Cardiac muscle cell (in vitro differentiated cells and primary cell): Measurements from ENCODE around the gene GTF2H3. TPM values are rescaled to one million over a fixed set of nuclear protein-coding genes. Genes with fewer than 3 reads are reported as not detected.

Source experiments
- DNase-seq, 2 donors: peaks; one replicate each; pipeline versions ENCODE4 v3.0.0 to v3.0.0-alpha.2; 2010 to 2017; ENCODE audit warnings: low read depth in 1 of 2, low spot score in 1 of 2
- H3K27ac ChIP-seq: fragments of 200-600 bp; sonication (generic); 2 replicates; pipeline ENCODE4 v1.5.1; 2016
- H3K27me3 ChIP-seq: fragments of 200-600 bp; sonication (generic); 2 replicates; pipeline ENCODE4 v1.6.0; 2016; ENCODE audit warnings: control low read depth
- H3K36me3 ChIP-seq: fragments of 200-600 bp; sonication (generic); 2 replicates; pipeline ENCODE4 v1.5.1; 2016; ENCODE audit warnings: control low read depth
- H3K4me1 ChIP-seq: fragments of 200-600 bp; sonication (generic); 2 replicates; pipeline ENCODE4 v1.8.1; 2017; ENCODE audit warnings: low read depth, mild to moderate bottlenecking, mixed run types
- H3K4me3 ChIP-seq: fragments of 200-600 bp; sonication (generic); 2 replicates; pipeline ENCODE4 v1.5.1; 2016; ENCODE audit warnings: mild to moderate bottlenecking
- H3K9me3 ChIP-seq: fragments of 200-600 bp; sonication (generic); 2 replicates; pipeline ENCODE4 v1.5.1; 2017; ENCODE audit warnings: low read depth, mild to moderate bottlenecking, control low read depth
- CTCF ChIP-seq: IDR thresholded peaks from 2 replicates; pipeline ENCODE4 v1.5.1; 2012; ENCODE audit warnings: low read depth, mild to moderate bottlenecking, low read length
- polyA plus RNA-seq: library from polyadenylated mRNA; unstranded; fragments of >200 nt; fragmentation: Nextera tagmentation; extraction: Ambion mirVana; gene quantifications from 2 replicates; pipeline ENCODE4 v1.2.1, GENCODE V29; 2016
- total RNA-seq: library from RNA; depleted of rRNA; stranded (reverse); fragments of >200 nt; gene quantifications from 2 replicates; pipeline ENCODE4 v1.2.3, GENCODE V29; 2016

GTF2H3 gene
- total and polyA plus RNA-seq, 2 experiments from 2014 or later = 14.7 to 16.2 TPM

GRCh38 chr12:123690191-123690840 lies 56.7 kb downstream of the GTF2H3 start:
- no peaks in the 10 kb centered on the region for H3K4me1 ChIP-seq
- no peak overlapping the region for H3K4me3 ChIP-seq
- H3K9me3 ChIP-seq = no peaks in the 10 kb centered on the region
- no peaks in the 10 kb centered on the region for H3K27me3 ChIP-seq
- no peak for TF ChIP-seq CTCF
- peaks cover 3% of the 10 kb centered on the region for H3K36me3 ChIP-seq
- H3K27ac ChIP-seq = no peak overlapping the region
- DNase-seq = no peak

- Histone ChIP-seq H3K27me3 (no peaks in the 10 kb centered on the region), H3K4me1 (no peaks in the 10 kb centered on the region), H3K36me3 (peaks cover 11% of the 10 kb centered on the region), H3K9me3 (no peaks in the 10 kb centered on the region), H3K4me3 (no peak overlapping the region), H3K27ac (no peak overlapping the region)
- DNase-seq = no peak
- no peak for TF ChIP-seq CTCF
These were observed 62.6 kb downstream of the GTF2H3 start for GRCh38 chr12:123696207-123696606.

GRCh38 chr12:123696646-123697045 lies 63.0 kb downstream of the GTF2H3 start:
- Histone ChIP-seq H3K4me3 (no peak overlapping the region), H3K27me3 (no peaks in the 10 kb centered on the region), H3K4me1 (no peaks in the 10 kb centered on the region), H3K9me3 (no peaks in the 10 kb centered on the region), H3K27ac (no peak overlapping the region), H3K36me3 (peaks cover 11% of the 10 kb centered on the region)
- no peak for DNase-seq
- no peak for TF ChIP-seq CTCF

- peaks cover 4% of the 10 kb centered on the region for H3K36me3 ChIP-seq
- TF ChIP-seq CTCF = no peak
- no peaks in the 10 kb centered on the region for H3K4me1 ChIP-seq
- H3K4me3 ChIP-seq = no peak overlapping the region
- H3K27me3 ChIP-seq = no peaks in the 10 kb centered on the region
- no peaks in the 10 kb centered on the region for H3K9me3 ChIP-seq
- no peak for DNase-seq
- no peak overlapping the region for H3K27ac ChIP-seq
These were observed 72.3 kb downstream of the GTF2H3 start for GRCh38 chr12:123705935-123706334.

- no peak for DNase-seq
- Histone ChIP-seq H3K4me3 (no peak overlapping the region), H3K9me3 (no peaks in the 10 kb centered on the region), H3K36me3 (peaks cover 4% of the 10 kb centered on the region), H3K27me3 (no peaks in the 10 kb centered on the region), H3K27ac (no peak overlapping the region), H3K4me1 (no peaks in the 10 kb centered on the region)
- TF ChIP-seq CTCF = no peak
These were observed 73.8 kb downstream of the GTF2H3 start for GRCh38 chr12:123707466-123707865.

Other genes with a start within 250 kb of the GTF2H3 start
- 34.2 and 63.3 TPM in 2 replicates for gene KMT5A, start 249.7 kb upstream of the GTF2H3 start, total RNA-seq
- gene KMT5A, start 249.7 kb upstream of the GTF2H3 start, polyA plus RNA-seq = 35.4 and 48.3 TPM in 2 replicates
- gene RILPL2, start 197.1 kb upstream of the GTF2H3 start, total RNA-seq = 2.9 and 3.2 TPM in 2 replicates
- gene RILPL2, start 197.1 kb upstream of the GTF2H3 start, polyA plus RNA-seq = 4.6 and 5.7 TPM in 2 replicates
- gene SNRNP35, start 175.7 kb upstream of the GTF2H3 start, total RNA-seq = 18.9 and 32.0 TPM in 2 replicates
- gene SNRNP35, start 175.7 kb upstream of the GTF2H3 start, polyA plus RNA-seq = 36.8 and 41.9 TPM in 2 replicates
- gene RILPL1, start 100.1 kb upstream of the GTF2H3 start, total RNA-seq = 33.7 and 57.8 TPM in 2 replicates
- gene RILPL1, start 100.1 kb upstream of the GTF2H3 start, polyA plus RNA-seq = 68.4 and 69.3 TPM in 2 replicates
- gene TMED2, start 49.3 kb upstream of the GTF2H3 start, total RNA-seq = 122 and 233 TPM in 2 replicates
- gene TMED2, start 49.3 kb upstream of the GTF2H3 start, polyA plus RNA-seq = 126 and 217 TPM in 2 replicates
- gene DDX55, start 31.7 kb upstream of the GTF2H3 start, total RNA-seq = 14.9 and 16.1 TPM in 2 replicates
- gene DDX55, start 31.7 kb upstream of the GTF2H3 start, polyA plus RNA-seq = 15.2 and 18.5 TPM in 2 replicates
- 129 and 144 TPM in 2 replicates for gene EIF2B1, start 143 bp upstream of the GTF2H3 start, total RNA-seq
- gene EIF2B1, start 143 bp upstream of the GTF2H3 start, polyA plus RNA-seq = 48.5 and 57.6 TPM in 2 replicates
- 5.8 and 7.5 TPM in 2 replicates for gene TCTN2, start 37.3 kb downstream of the GTF2H3 start, total RNA-seq
- 4.3 and 5.0 TPM in 2 replicates for gene TCTN2, start 37.3 kb downstream of the GTF2H3 start, polyA plus RNA-seq
- 24.1 and 31.7 TPM in 2 replicates for gene ATP6V0A2, start 78.5 kb downstream of the GTF2H3 start, total RNA-seq
- gene ATP6V0A2, start 78.5 kb downstream of the GTF2H3 start, polyA plus RNA-seq = 16.4 and 28.0 TPM in 2 replicates
- 0.77 and 1.1 TPM in 2 replicates for gene DNAH10, start 128.5 kb downstream of the GTF2H3 start, total RNA-seq
- 1.0 and 3.0 TPM in 2 replicates for gene DNAH10, start 128.5 kb downstream of the GTF2H3 start, polyA plus RNA-seq